ENCODE measurements around the gene IL1R1.

DNA sequence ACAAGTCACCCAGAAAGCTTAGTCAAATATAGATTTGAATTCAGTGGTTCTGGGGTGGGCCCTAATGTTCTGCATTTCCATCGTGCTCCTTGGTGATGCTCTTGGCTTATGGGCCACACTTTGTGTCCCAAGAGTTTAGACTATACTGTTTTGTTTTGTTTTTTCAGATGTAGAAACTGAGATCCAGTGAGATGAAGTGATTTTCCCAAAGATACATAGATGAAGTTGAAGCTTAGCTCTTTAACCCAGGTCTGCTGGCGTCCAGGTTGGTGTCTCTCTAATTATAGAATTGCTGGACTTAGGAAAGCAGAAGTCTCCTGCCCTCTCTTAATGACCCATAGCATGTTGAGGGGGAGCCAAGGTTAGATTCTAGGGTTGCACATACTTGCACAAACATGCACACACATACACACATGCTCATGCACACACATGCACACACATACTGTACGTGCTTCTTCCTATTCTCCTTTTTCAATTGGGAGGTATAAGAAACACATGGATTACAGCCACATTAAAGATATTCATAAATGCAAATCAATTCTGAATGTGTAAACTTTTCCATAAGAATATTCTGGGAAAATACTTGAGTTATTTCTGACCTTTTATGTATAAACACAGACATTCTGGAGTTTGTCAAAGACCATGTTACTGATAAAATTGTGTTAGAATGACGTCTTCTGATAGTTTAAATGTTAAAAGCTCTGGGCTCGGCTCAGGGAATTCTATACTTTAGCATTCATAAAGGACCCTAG is 41.3 kb upstream of the IL1R1 start:
- TF ChIP-seq, protein P1, sequence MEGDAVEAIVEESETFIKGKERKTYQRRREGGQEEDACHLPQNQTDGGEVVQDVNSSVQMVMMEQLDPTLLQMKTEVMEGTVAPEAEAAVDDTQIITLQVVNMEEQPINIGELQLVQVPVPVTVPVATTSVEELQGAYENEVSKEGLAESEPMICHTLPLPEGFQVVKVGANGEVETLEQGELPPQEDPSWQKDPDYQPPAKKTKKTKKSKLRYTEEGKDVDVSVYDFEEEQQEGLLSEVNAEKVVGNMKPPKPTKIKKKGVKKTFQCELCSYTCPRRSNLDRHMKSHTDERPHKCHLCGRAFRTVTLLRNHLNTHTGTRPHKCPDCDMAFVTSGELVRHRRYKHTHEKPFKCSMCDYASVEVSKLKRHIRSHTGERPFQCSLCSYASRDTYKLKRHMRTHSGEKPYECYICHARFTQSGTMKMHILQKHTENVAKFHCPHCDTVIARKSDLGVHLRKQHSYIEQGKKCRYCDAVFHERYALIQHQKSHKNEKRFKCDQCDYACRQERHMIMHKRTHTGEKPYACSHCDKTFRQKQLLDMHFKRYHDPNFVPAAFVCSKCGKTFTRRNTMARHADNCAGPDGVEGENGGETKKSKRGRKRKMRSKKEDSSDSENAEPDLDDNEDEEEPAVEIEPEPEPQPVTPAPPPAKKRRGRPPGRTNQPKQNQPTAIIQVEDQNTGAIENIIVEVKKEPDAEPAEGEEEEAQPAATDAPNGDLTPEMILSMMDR (IDR thresholded peaks at IDR 0.05; ENCODE audit: low read length), result no peak
- TF ChIP-seq EZH2 (IDR thresholded peaks at IDR 0.05; ENCODE audit: borderline replicate concordance, low read length), result no peak

All from OCI-LY1 (cell line).